ENCODE measurements around the gene RAB42. TPM values are rescaled to one million over a fixed set of nuclear protein-coding genes. Genes with fewer than 3 reads are reported as not detected.
"Not testable (repeated sequence)": the region's sequence is repeated elsewhere in the genome, so short reads cannot be mapped to it uniquely, and the experiment has no call there.

RAB42 gene
- total and polyA plus RNA-seq, 4 donors, result 1.1 to 4.3 (median 2.9) TPM

GRCh38 chr1:28594686-28595411 lies 2.8 kb downstream of the RAB42 start:
- ATAC-seq (ENCODE audit: low FRiP score); H3K9me3 ChIP-seq (ENCODE audit: control insufficient read depth, low read length); H3K27ac ChIP-seq (ENCODE audit: low read depth in 1 of 2, low read length in 2 of 2); H3K36me3 ChIP-seq (ENCODE audit: control insufficient read depth in 1 of 2, insufficient read depth in 2 of 2, low read length in 1 of 2); H3K4me1 ChIP-seq (ENCODE audit: control insufficient read depth in 1 of 2, insufficient read depth in 2 of 2, low read length in 2 of 2); H3K4me3 ChIP-seq (ENCODE audit: low read length in 2 of 2); H3K27me3 ChIP-seq (ENCODE audit: control insufficient read depth in 1 of 2, insufficient read depth in 2 of 2, low read length in 1 of 2): not testable (repeated sequence)
- 15 to 20% methylated on average over 7 of the region's 7 CpGs for WGBS, 2 donors
- DNase-seq, result peak; percentile 54 to 80
- intact Hi-C loops (cut with DNase I), result loop anchor here in 1 of 2 donors (10.0 kb wide), 1 partner anchor 240 kb away; no protein-coding TSS in a partner anchor

DNA sequence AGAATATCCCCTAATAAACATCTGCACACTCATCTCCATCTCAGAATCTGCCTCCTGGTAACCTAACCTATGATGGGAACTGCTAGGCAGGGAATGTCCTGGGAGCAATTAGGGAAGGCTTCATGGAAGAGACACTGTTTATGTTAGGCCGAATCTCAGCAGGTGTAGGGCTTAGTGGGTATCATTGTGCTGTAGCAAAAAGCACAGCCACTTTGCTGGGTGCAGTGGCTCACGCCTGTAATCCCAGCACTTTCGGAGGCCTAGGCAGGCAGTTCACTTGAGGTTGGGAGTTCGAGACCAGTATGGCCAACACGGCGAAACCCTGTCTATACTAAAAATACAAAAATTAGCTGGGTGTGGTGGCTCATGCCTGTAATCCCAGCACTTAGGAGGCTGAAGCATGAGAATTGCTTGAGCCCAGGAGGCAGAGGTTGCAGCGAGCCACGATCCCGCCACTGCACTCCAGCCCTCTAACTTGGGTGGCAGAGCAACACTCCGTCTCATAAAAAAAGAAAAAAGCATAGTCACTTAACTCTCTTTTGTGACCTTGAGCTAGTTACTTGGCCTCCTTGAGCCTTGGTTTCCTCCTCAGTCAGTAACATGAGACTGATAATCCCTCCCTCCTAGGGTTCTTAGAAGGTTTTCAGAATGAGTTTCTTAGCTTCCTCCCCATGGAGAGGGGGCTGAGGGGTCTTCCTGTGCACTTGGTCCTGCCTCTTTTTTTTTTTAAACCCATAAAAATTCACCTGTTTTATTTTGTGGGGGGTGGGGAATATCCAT lies 3.5 kb downstream of the RAB42 start:
- no peaks in the 10 kb centered on the region for H3K4me1 ChIP-seq (ENCODE audit: control insufficient read depth in 1 of 2, insufficient read depth in 2 of 2, low read length in 2 of 2)
- no peaks in the 10 kb centered on the region for H3K36me3 ChIP-seq (ENCODE audit: control insufficient read depth in 1 of 2, insufficient read depth in 2 of 2, low read length in 1 of 2)
- H3K27ac ChIP-seq (ENCODE audit: low read depth in 1 of 2, low read length in 2 of 2), result no peak overlapping the region
- DNase-seq, result no peak
- H3K9me3 ChIP-seq (ENCODE audit: control insufficient read depth, low read length), result no peaks in the 10 kb centered on the region
- no peak overlapping the region for H3K4me3 ChIP-seq (ENCODE audit: low read length in 2 of 2)
- intact Hi-C loops (cut with DNase I), result loop anchor here in 1 of 2 donors (10.0 kb wide), 1 partner anchor 241 kb away; no protein-coding TSS in a partner anchor
- no peak for ATAC-seq (ENCODE audit: low FRiP score)
- no peaks in the 10 kb centered on the region for H3K27me3 ChIP-seq (ENCODE audit: control insufficient read depth in 1 of 2, insufficient read depth in 2 of 2, low read length in 1 of 2)
- 91 to 96% methylated on average over 10 of the region's 10 CpGs for WGBS, 2 donors

DNA sequence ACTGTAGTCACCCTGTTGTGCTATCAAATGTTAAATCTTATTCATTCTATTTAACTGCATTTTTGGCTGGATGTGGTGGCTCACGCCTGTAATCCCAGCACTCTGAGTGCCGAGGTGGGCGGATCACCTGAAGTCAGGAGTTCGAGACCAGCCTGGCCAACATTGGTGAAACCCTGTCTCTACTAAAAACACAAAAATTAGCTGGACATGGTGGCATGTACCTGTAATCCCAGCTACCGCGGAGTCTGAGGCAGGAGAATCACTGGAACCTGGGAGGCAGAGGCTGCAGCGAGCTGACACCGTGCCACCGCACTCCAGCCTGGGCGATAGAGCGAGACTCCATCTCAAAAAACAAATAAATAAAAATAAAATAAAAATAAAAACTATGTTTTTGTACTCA lies 4.2 kb downstream of the RAB42 start:
- not testable (repeated sequence) for DNase-seq; H3K4me3 ChIP-seq (ENCODE audit: low read length in 2 of 2); H3K4me1 ChIP-seq (ENCODE audit: control insufficient read depth in 1 of 2, insufficient read depth in 2 of 2, low read length in 2 of 2); H3K9me3 ChIP-seq (ENCODE audit: control insufficient read depth, low read length); H3K27ac ChIP-seq (ENCODE audit: low read depth in 1 of 2, low read length in 2 of 2); H3K27me3 ChIP-seq (ENCODE audit: control insufficient read depth in 1 of 2, insufficient read depth in 2 of 2, low read length in 1 of 2); ATAC-seq (ENCODE audit: low FRiP score); H3K36me3 ChIP-seq (ENCODE audit: control insufficient read depth in 1 of 2, insufficient read depth in 2 of 2, low read length in 1 of 2)
- 96% methylated on average over 11 of the region's 11 CpGs for WGBS, 2 donors
- intact Hi-C loops (cut with DNase I), result loop anchor here in 1 of 2 donors (10.0 kb wide), 1 partner anchor 241 kb away; no protein-coding TSS in a partner anchor

DNA sequence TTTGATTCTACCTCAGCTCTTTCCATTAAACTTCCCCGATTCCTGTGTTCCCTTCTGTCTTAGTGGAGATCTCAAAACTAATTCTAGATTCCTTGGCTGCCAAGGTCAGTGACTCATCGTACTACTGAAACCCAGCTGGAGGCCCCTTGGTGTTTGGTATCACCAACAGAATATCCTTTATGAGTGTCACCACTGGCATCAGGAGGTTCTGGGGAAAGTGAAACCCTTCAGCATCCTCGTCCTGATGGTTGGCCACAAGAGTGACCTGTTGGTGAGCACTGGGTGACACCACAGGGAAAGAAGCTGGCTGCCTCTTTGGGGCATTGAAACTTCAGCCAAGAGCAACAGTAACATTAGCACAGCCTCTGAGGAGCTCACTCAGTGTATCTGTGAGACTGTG lies 9.6 kb downstream of the RAB42 start:
- ATAC-seq (ENCODE audit: low FRiP score) (peak; percentile 58), DNase-seq (peak in 1 of 2 donors; percentile 59)
- Histone ChIP-seq H3K9me3 (ENCODE audit: control insufficient read depth, low read length) (no peaks in the 10 kb centered on the region), H3K4me3 (ENCODE audit: low read length in 2 of 2) (no peak overlapping the region), H3K4me1 (ENCODE audit: control insufficient read depth in 1 of 2, insufficient read depth in 2 of 2, low read length in 2 of 2) (no peaks in the 10 kb centered on the region), H3K27ac (ENCODE audit: low read depth in 1 of 2, low read length in 2 of 2) (peak overlapping the region in 1 of 2 donors; percentile 1), H3K36me3 (ENCODE audit: control insufficient read depth in 1 of 2, insufficient read depth in 2 of 2, low read length in 1 of 2) (peaks cover 0 to 8% of the 10 kb centered on the region in 2 donors), H3K27me3 (ENCODE audit: control insufficient read depth in 1 of 2, insufficient read depth in 2 of 2, low read length in 1 of 2) (no peaks in the 10 kb centered on the region)
- 0 to 8% methylated on average over 3 of the region's 3 CpGs for WGBS, 2 donors
- intact Hi-C loops (cut with DNase I), result loop anchor here (2.0 to 10.0 kb wide), 4 partner anchors 83 to 243 kb away; no protein-coding TSS in a partner anchor

GRCh38 chr1:28602536-28603439 lies 10.7 kb downstream of the RAB42 start:
- peak in 1 of 2 donors; percentile 69 for DNase-seq
- no peaks in the 10 kb centered on the region for H3K27me3 ChIP-seq (ENCODE audit: control insufficient read depth in 1 of 2, insufficient read depth in 2 of 2, low read length in 1 of 2)
- H3K36me3 ChIP-seq (ENCODE audit: control insufficient read depth in 1 of 2, insufficient read depth in 2 of 2, low read length in 1 of 2), result peaks cover 0 to 11% of the 10 kb centered on the region in 2 donors
- ATAC-seq (ENCODE audit: low FRiP score), result peak; percentile 82
- H3K4me1 ChIP-seq (ENCODE audit: control insufficient read depth in 1 of 2, insufficient read depth in 2 of 2, low read length in 2 of 2), result no peaks in the 10 kb centered on the region
- H3K27ac ChIP-seq (ENCODE audit: low read depth in 1 of 2, low read length in 2 of 2), result no peak overlapping the region
- intact Hi-C loops (cut with DNase I), result loop anchor here (2.0 to 10.0 kb wide), 4 partner anchors 84 to 244 kb away; no protein-coding TSS in a partner anchor
- H3K4me3 ChIP-seq (ENCODE audit: low read length in 2 of 2), result no peak overlapping the region
- H3K9me3 ChIP-seq (ENCODE audit: control insufficient read depth, low read length), result no peaks in the 10 kb centered on the region
- 66 to 67% methylated on average over 15 of the region's 15 CpGs for WGBS, 2 donors

DNA sequence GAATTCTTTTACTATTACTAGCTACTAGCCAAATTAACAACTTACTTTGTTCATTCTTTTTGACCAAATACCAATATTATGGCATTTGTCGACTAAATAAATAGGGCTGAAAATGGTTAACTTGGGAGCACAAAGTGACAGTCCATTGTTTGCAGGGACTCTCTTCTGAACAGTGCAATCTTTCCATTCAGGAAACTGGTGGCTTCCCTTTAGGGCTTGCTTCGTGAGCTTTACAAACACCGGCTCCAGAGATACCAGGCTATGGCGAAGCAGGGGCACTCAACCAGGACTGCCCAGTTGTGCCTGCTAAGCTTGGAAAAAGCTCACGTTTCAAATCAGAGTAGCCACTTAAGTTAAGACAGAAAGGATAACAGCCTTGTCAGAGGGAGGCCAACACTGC lies 12.3 kb downstream of the RAB42 start:
- ATAC-seq (ENCODE audit: low FRiP score) (no peak), DNase-seq (no peak)
- Histone ChIP-seq H3K9me3 (ENCODE audit: control insufficient read depth, low read length) (no peaks in the 10 kb centered on the region), H3K27me3 (ENCODE audit: control insufficient read depth in 1 of 2, insufficient read depth in 2 of 2, low read length in 1 of 2) (no peaks in the 10 kb centered on the region), H3K4me3 (ENCODE audit: low read length in 2 of 2) (no peak overlapping the region), H3K4me1 (ENCODE audit: control insufficient read depth in 1 of 2, insufficient read depth in 2 of 2, low read length in 2 of 2) (no peaks in the 10 kb centered on the region), H3K27ac (ENCODE audit: low read depth in 1 of 2, low read length in 2 of 2) (no peak overlapping the region), H3K36me3 (ENCODE audit: control insufficient read depth in 1 of 2, insufficient read depth in 2 of 2, low read length in 1 of 2) (peaks cover 0 to 11% of the 10 kb centered on the region in 2 donors)
- WGBS, 2 donors, result 88 to 89% methylated on average over 5 of the region's 5 CpGs
- intact Hi-C loops (cut with DNase I), result loop anchor here in 1 of 2 donors (10.0 kb wide), 1 partner anchor 190 kb away; no protein-coding TSS in a partner anchor

GRCh38 chr1:28604962-28605361 lies 12.9 kb downstream of the RAB42 start:
- H3K4me1 ChIP-seq (ENCODE audit: control insufficient read depth in 1 of 2, insufficient read depth in 2 of 2, low read length in 2 of 2), result no peaks in the 10 kb centered on the region
- H3K27ac ChIP-seq (ENCODE audit: low read depth in 1 of 2, low read length in 2 of 2), result no peak overlapping the region
- no peak overlapping the region for H3K4me3 ChIP-seq (ENCODE audit: low read length in 2 of 2)
- H3K27me3 ChIP-seq (ENCODE audit: control insufficient read depth in 1 of 2, insufficient read depth in 2 of 2, low read length in 1 of 2), result no peaks in the 10 kb centered on the region
- intact Hi-C loops (cut with DNase I), result loop anchor here in 1 of 2 donors (10.0 kb wide), 1 partner anchor 190 kb away; no protein-coding TSS in a partner anchor
- H3K36me3 ChIP-seq (ENCODE audit: control insufficient read depth in 1 of 2, insufficient read depth in 2 of 2, low read length in 1 of 2), result peaks cover 0 to 11% of the 10 kb centered on the region in 2 donors
- no peaks in the 10 kb centered on the region for H3K9me3 ChIP-seq (ENCODE audit: control insufficient read depth, low read length)
- 82 to 86% methylated on average over 6 of the region's 6 CpGs for WGBS, 2 donors
- no peak for ATAC-seq (ENCODE audit: low FRiP score)
- DNase-seq, result no peak

DNA sequence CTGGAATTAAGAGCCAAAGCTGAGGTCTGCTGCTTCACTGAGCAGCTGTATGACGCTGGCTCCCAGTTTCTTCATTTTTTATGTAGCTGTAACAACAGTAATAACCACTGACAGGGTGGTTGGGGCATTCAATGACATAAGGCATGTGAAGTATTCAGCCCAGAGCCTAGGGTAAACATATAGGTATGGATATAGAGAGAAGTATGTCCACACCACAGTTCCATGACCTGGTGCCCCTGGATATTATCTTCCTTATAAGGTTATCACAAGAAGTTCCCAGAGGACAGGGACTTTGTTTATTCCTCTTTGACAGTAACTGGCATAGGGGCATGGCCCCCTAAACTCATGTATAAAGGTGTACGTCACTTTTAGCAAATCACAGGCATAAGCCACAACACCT lies 14.7 kb downstream of the RAB42 start:
- Histone ChIP-seq H3K4me1 (ENCODE audit: control insufficient read depth in 1 of 2, insufficient read depth in 2 of 2, low read length in 2 of 2) (no peaks in the 10 kb centered on the region), H3K27ac (ENCODE audit: low read depth in 1 of 2, low read length in 2 of 2) (no peak overlapping the region), H3K9me3 (ENCODE audit: control insufficient read depth, low read length) (no peaks in the 10 kb centered on the region), H3K27me3 (ENCODE audit: control insufficient read depth in 1 of 2, insufficient read depth in 2 of 2, low read length in 1 of 2) (no peaks in the 10 kb centered on the region), H3K36me3 (ENCODE audit: control insufficient read depth in 1 of 2, insufficient read depth in 2 of 2, low read length in 1 of 2) (peaks cover 0 to 11% of the 10 kb centered on the region in 2 donors), H3K4me3 (ENCODE audit: low read length in 2 of 2) (no peak overlapping the region)
- ATAC-seq (ENCODE audit: low FRiP score), result no peak
- intact Hi-C loops (cut with DNase I), result loop anchor here in 1 of 2 donors (10.0 kb wide), 1 partner anchor 192 kb away; no protein-coding TSS in a partner anchor
- WGBS, 2 donors, result 65 to 69% methylated on average over 2 of the region's 2 CpGs
- no peak for DNase-seq
